ENCODE measurements around the gene PABPN1L. TPM values are rescaled to one million over a fixed set of nuclear protein-coding genes. Genes with fewer than 3 reads are reported as not detected.

The PABPN1L gene
- total and polyA plus RNA-seq, 2 donors (not counting 3 experiments of a cell fraction or from before 2014, with no cell fraction given), result not detected

DNA sequence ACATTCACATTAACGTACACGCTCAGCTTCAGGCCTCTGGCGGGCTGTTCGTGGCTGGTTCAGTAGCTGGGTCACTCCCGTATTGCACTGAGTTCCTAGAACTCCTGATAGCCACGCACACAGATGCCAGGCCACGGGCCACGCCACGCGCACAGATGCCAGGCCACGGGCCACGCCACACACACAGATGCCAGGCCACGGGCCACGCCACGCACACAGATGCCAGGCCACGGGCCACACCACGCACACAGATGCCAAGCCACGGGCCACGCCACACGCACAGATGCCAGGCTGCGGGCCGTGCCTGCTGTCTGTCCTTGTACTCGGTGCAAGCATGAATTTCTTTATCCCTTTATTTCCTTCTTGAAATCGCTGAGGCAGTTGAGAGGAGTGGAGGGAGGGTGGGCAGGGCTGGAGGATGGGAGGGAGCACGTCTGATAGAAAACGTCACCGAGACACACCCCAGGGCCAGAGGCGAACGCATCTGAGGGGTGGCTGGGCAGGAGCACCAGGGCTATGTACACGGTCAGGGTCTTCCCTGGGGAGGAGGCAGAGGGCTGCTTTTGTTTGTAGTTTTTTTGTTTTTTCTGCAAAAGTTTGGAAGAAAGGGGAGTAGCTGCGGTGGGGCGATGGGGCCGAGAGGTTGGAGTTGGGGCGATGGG, 8.6 kb upstream of the PABPN1L start:
- CTCF ChIA-PET, result no interaction called here
- Histone ChIP-seq H3K9me3 (replicated peaks; ENCODE audit: control insufficient read depth, insufficient read depth, low read length) (no peaks in the 10 kb centered on the region), H3K4me3 (replicated peaks in 1 of 3; ENCODE audit: insufficient read depth in 1 of 3, low read depth in 1 of 3, low read length in 3 of 3) (no peak overlapping the region), H3K9me1 (replicated peaks; ENCODE audit: control insufficient read depth, extremely low read depth, insufficient read depth, low read length) (no peaks in the 10 kb centered on the region), H3K79me2 (ENCODE audit: control insufficient read depth, insufficient read depth, low read length) (no peaks in the 10 kb centered on the region), H3K4me1 (ENCODE audit: control insufficient read depth, extremely low read depth, insufficient read depth, low read length) (no peaks in the 10 kb centered on the region), H3K4me2 (ENCODE audit: insufficient read depth, low read length) (no peak overlapping the region), H3K27me3 (ENCODE audit: control insufficient read depth in 2 of 2, insufficient read depth in 2 of 2, low read length in 2 of 2) (no peaks in the 10 kb centered on the region), H3K27ac (ENCODE audit: insufficient read depth, low read depth, low read length) (no peak overlapping the region), H2AFZ (ENCODE audit: low read depth, low read length) (no peak overlapping the region), H3K9ac (replicated peaks; ENCODE audit: extremely low read depth, insufficient read depth, low read length) (no peak overlapping the region), H4K20me1 (replicated peaks; ENCODE audit: control insufficient read depth, extremely low read depth, insufficient read depth, low read length) (no peaks in the 10 kb centered on the region), H3K36me3 (ENCODE audit: control insufficient read depth in 2 of 2, extremely low read depth in 1 of 2, insufficient read depth in 2 of 2, low read length in 2 of 2) (no peaks in the 10 kb centered on the region)
- DNase-seq (ENCODE audit: low read depth, low spot score) (no peak), FAIRE-seq (no peak)
- dilution Hi-C loops (cut with MboI; ENCODE audit: extremely low pct_ligation_motif_present, low sequenced_read_pairs) (no loop called here), intact Hi-C loops (cut with micrococcal nuclease) (no loop called here)
- TF ChIP-seq POLR2A (IDR thresholded peaks at IDR 0.05; ENCODE audit: low read depth, low read length), result no peak
- TF ChIP-seq, protein P1, sequence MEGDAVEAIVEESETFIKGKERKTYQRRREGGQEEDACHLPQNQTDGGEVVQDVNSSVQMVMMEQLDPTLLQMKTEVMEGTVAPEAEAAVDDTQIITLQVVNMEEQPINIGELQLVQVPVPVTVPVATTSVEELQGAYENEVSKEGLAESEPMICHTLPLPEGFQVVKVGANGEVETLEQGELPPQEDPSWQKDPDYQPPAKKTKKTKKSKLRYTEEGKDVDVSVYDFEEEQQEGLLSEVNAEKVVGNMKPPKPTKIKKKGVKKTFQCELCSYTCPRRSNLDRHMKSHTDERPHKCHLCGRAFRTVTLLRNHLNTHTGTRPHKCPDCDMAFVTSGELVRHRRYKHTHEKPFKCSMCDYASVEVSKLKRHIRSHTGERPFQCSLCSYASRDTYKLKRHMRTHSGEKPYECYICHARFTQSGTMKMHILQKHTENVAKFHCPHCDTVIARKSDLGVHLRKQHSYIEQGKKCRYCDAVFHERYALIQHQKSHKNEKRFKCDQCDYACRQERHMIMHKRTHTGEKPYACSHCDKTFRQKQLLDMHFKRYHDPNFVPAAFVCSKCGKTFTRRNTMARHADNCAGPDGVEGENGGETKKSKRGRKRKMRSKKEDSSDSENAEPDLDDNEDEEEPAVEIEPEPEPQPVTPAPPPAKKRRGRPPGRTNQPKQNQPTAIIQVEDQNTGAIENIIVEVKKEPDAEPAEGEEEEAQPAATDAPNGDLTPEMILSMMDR (IDR thresholded peaks at IDR 0.05; ENCODE audit: extremely low read depth in 1 of 2, insufficient read depth in 1 of 2, low read depth in 1 of 2, low read length in 2 of 2), result no peak
- no peak for TF ChIP-seq EZH2 (IDR thresholded peaks at IDR 0.05; ENCODE audit: borderline replicate concordance, low read depth, low read length, severe bottlenecking)
- TF ChIP-seq, protein P2, sequence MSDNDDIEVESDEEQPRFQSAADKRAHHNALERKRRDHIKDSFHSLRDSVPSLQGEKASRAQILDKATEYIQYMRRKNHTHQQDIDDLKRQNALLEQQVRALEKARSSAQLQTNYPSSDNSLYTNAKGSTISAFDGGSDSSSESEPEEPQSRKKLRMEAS (IDR thresholded peaks at IDR 0.05; ENCODE audit: insufficient read depth, insufficient read length), result no peak
- no peak for TF ChIP-seq FOS (IDR thresholded peaks at IDR 0.05; ENCODE audit: borderline replicate concordance, insufficient read depth, low read length)
- no peak for TF ChIP-seq POLR2AphosphoS5 (IDR thresholded peaks at IDR 0.05; ENCODE audit: insufficient read depth, low read depth, low read length)
- no TSS peak for BruUV-seq (replicated peaks)
- POLR2A ChIA-PET, result no interaction called here

All from endothelial cell of umbilical vein (primary cell).